ENCODE results near the gene PHAF1.
A peak's percentile ranks its signal among the peaks of the same experiment; 100 is the strongest.

Gene PHAF1

DNA sequence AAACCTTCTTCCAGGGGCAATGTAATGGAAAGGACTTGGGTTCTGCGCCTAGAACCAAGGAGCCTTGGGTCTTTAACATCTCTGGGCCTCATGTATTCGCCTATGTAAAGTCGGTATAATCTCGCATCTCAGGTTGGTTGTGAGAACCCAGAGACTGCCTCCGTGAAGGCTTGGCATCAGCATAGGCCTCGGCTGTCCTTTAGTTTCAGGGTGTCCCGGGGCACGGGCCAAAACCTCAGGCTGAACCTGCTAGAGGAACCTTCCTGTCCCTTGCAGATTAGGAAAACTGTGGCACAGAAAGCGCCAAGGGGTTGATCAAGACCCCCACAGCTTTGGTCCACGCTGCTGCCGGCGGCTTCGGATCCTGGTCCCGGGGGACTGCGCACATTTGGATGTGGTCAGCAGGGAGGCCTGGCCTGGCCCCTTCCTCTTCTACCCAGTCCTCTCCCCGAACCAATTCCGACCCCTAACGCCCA lies 772 bp upstream of the PHAF1 start:
- Histone ChIP-seq H3K4me1 (ENCODE audit: insufficient read depth, low read length, severe bottlenecking) (peaks cover 24% of the 10 kb centered on the region), H3K4me2 (ENCODE audit: low read length) (peak overlapping the region; percentile 81), H3K36me3 (ENCODE audit: insufficient read depth, low read length) (no peaks in the 10 kb centered on the region), H3K27me3 (ENCODE audit: insufficient read depth, low read length) (no peaks in the 10 kb centered on the region), H3K9ac (ENCODE audit: low read length) (peak overlapping the region; percentile 88), H3K4me3 (ENCODE audit: low read depth, low read length, poor library complexity, severe bottlenecking) (peak overlapping the region; percentile 91), H3K79me2 (ENCODE audit: insufficient read depth, low read length) (peaks cover 23% of the 10 kb centered on the region), H4K20me1 (ENCODE audit: insufficient read depth, low read length) (no peaks in the 10 kb centered on the region), H2AFZ (ENCODE audit: low read length) (peak overlapping the region; percentile 66; the same call in 1 of the 2 replicates), H3F3A (ENCODE audit: insufficient read depth, low read length) (no peaks in the 10 kb centered on the region), H3K9me3 (ENCODE audit: low read length) (no peaks in the 10 kb centered on the region), H3K9me2 (ENCODE audit: low read depth, low read length) (no peaks in the 10 kb centered on the region), H3K27ac (ENCODE audit: low read depth, low read length, poor library complexity, severe bottlenecking) (no peak overlapping the region)
- TF ChIP-seq EZH2 (IDR thresholded peaks at IDR 0.05; ENCODE audit: borderline replicate concordance, low read length), result no peak
- TF ChIP-seq, protein P1, sequence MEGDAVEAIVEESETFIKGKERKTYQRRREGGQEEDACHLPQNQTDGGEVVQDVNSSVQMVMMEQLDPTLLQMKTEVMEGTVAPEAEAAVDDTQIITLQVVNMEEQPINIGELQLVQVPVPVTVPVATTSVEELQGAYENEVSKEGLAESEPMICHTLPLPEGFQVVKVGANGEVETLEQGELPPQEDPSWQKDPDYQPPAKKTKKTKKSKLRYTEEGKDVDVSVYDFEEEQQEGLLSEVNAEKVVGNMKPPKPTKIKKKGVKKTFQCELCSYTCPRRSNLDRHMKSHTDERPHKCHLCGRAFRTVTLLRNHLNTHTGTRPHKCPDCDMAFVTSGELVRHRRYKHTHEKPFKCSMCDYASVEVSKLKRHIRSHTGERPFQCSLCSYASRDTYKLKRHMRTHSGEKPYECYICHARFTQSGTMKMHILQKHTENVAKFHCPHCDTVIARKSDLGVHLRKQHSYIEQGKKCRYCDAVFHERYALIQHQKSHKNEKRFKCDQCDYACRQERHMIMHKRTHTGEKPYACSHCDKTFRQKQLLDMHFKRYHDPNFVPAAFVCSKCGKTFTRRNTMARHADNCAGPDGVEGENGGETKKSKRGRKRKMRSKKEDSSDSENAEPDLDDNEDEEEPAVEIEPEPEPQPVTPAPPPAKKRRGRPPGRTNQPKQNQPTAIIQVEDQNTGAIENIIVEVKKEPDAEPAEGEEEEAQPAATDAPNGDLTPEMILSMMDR (IDR thresholded peaks at IDR 0.05; ENCODE audit: low read length), result no peak

DNA sequence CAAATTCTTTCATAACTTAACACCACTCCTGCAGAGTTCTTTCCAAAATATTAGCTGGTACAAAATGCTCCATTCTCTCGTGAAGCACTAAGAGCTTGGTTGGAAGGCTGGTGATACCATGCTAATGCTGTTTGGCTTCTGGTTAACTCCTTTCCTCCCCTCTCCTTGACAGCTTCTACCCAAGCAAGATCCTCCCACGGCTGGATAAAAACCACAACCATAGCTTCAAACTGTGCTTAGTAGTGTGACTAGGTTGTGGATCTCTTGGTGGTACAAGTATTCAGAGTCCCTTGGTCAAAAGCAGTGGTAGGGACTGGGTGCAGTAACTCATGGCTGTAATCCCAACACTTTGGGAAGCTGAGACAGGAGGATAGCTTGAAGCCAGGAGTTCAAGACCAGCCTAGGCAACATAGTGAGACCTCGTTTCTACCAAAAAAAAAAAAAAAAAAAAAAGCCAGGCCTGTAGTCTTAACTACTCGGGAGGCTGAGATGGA lies 2.3 kb downstream of the PHAF1 start:
- Histone ChIP-seq H3K27me3 (ENCODE audit: insufficient read depth, low read length) (no peaks in the 10 kb centered on the region), H3K4me3 (ENCODE audit: low read depth, low read length, poor library complexity, severe bottlenecking) (no peak overlapping the region), H3K9me3 (ENCODE audit: low read length) (no peaks in the 10 kb centered on the region), H4K20me1 (ENCODE audit: insufficient read depth, low read length) (no peaks in the 10 kb centered on the region), H3K4me1 (ENCODE audit: insufficient read depth, low read length, severe bottlenecking) (peaks cover 24% of the 10 kb centered on the region), H3K4me2 (ENCODE audit: low read length) (no peak overlapping the region), H3F3A (ENCODE audit: insufficient read depth, low read length) (no peaks in the 10 kb centered on the region), H3K36me3 (ENCODE audit: insufficient read depth, low read length) (no peaks in the 10 kb centered on the region; the same call in 1 of the 2 replicates), H3K9ac (ENCODE audit: low read length) (no peak overlapping the region), H3K9me2 (ENCODE audit: low read depth, low read length) (no peaks in the 10 kb centered on the region), H2AFZ (ENCODE audit: low read length) (no peak overlapping the region), H3K27ac (ENCODE audit: low read depth, low read length, poor library complexity, severe bottlenecking) (no peak overlapping the region), H3K79me2 (ENCODE audit: insufficient read depth, low read length) (peaks cover 27% of the 10 kb centered on the region)
- no peak for TF ChIP-seq EZH2 (IDR thresholded peaks at IDR 0.05; ENCODE audit: borderline replicate concordance, low read length)
- TF ChIP-seq, protein P1 (IDR thresholded peaks at IDR 0.05; ENCODE audit: low read length), result no peak

DNA sequence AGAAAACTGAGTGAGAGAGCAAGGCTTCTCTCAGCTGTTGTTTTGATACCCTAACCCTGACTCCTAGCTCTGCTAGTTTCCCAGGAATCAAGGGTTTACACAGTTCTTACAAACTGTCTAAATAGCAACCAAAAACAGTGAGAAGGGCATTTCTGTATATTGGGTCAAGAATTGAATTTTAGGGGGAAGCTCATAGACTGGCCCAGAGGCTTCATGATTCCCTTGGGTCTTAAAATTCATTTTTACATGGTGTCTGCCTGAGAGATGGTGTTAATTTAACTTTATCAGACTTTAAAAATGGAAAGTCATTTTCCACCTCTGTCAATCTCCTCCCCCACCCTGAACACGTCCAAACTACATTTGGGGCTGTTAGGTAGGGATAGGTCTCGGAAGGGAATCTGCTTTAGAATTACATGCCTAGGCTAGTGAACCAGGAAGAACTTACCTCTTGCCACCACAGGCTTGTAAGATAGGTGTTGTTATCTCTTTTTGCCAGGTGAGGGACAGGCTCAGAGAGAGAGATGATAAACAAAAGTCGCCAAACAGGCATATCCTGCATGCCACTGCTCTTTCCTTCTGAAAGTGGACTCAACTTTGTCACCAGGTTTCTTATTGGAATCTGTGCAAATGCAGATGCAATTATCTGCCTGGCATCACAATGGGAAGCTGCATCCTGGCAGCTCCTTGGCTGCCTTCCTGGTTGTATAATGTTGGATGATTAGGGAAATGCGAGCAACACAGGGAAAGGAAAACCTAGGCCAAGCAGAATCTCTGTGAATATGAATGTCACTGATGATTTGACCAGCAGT lies 3.1 kb downstream of the PHAF1 start:
- Histone ChIP-seq H3K27ac (ENCODE audit: low read depth, low read length, poor library complexity, severe bottlenecking) (no peak overlapping the region), H3K4me3 (ENCODE audit: low read depth, low read length, poor library complexity, severe bottlenecking) (no peak overlapping the region), H3K9me2 (ENCODE audit: low read depth, low read length) (no peaks in the 10 kb centered on the region), H3K4me1 (ENCODE audit: insufficient read depth, low read length, severe bottlenecking) (peaks cover 24% of the 10 kb centered on the region), H3K9ac (ENCODE audit: low read length) (no peak overlapping the region), H3K9me3 (ENCODE audit: low read length) (no peaks in the 10 kb centered on the region), H4K20me1 (ENCODE audit: insufficient read depth, low read length) (no peaks in the 10 kb centered on the region), H3K4me2 (ENCODE audit: low read length) (no peak overlapping the region), H3K79me2 (ENCODE audit: insufficient read depth, low read length) (peaks cover 27% of the 10 kb centered on the region), H3F3A (ENCODE audit: insufficient read depth, low read length) (no peaks in the 10 kb centered on the region), H3K36me3 (ENCODE audit: insufficient read depth, low read length) (no peaks in the 10 kb centered on the region; the same call in 1 of the 2 replicates), H2AFZ (ENCODE audit: low read length) (no peak overlapping the region), H3K27me3 (ENCODE audit: insufficient read depth, low read length) (no peaks in the 10 kb centered on the region)
- no peak for TF ChIP-seq EZH2 (IDR thresholded peaks at IDR 0.05; ENCODE audit: borderline replicate concordance, low read length)
